ENCODE data around the gene HOMER2. TPM values are rescaled to one million over a fixed set of nuclear protein-coding genes. Genes with fewer than 3 reads are reported as not detected.

Gene HOMER2
- total RNA-seq, 1 donor from 2014 or later: 21.0 TPM

DNA sequence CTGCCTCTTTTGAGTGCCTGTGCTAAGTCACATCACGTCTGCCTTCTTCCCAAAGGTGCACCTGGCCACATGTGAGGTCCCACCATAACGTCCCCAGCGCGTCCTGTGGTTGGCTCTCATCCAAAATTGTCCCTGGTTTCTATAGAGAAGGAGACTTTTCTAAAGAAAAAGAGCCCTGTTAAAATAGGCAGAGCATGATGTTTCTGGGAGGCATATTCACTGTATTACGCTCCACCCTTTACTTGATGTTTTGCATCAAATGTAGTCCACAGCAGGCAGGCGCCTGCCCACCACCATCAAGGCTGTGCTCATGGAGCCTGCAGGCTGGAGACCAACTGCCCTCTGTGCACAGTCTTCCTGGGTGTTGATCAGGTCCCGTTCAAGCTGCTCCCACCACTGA lies 106.8 kb downstream of the HOMER2 start:
- DNase-seq (ENCODE audit: low spot score, unreplicated experiment): no peak
- no peak overlapping the region for H3K4me3 Mint-ChIP-seq (ENCODE audit: low read depth)
- peaks cover 9% of the 10 kb centered on the region for H3K4me1 Mint-ChIP-seq (ENCODE audit: low read depth)
- TF ChIP-seq, protein P1, sequence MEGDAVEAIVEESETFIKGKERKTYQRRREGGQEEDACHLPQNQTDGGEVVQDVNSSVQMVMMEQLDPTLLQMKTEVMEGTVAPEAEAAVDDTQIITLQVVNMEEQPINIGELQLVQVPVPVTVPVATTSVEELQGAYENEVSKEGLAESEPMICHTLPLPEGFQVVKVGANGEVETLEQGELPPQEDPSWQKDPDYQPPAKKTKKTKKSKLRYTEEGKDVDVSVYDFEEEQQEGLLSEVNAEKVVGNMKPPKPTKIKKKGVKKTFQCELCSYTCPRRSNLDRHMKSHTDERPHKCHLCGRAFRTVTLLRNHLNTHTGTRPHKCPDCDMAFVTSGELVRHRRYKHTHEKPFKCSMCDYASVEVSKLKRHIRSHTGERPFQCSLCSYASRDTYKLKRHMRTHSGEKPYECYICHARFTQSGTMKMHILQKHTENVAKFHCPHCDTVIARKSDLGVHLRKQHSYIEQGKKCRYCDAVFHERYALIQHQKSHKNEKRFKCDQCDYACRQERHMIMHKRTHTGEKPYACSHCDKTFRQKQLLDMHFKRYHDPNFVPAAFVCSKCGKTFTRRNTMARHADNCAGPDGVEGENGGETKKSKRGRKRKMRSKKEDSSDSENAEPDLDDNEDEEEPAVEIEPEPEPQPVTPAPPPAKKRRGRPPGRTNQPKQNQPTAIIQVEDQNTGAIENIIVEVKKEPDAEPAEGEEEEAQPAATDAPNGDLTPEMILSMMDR (IDR thresholded peaks at IDR 0.05; ENCODE audit: unreplicated experiment): no peak
- no peaks in the 10 kb centered on the region for H3K27me3 Mint-ChIP-seq
- H3K36me3 Mint-ChIP-seq (ENCODE audit: insufficient read depth): peaks cover 7% of the 10 kb centered on the region
- no peak overlapping the region for H3K27ac Mint-ChIP-seq
- no peaks in the 10 kb centered on the region for H3K9me3 Mint-ChIP-seq (ENCODE audit: low read depth)

DNA sequence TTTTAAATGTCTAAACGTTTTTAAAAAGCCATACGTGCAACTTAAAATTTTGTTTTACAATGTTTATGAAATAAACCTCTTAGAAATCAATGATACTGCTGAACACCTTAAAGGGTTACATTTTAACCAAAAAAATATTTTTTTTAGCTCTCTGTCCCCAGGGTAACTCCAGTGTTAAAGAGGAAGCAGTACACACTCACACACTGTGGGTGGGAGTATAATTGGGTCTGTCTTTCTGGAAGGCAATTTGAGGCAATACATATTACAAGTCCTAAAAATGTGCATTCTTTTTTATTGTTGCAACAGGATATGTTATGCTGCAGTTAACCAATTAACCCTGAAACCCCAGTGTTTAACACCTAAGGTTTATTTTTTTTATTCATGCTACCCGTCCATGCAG lies 109.0 kb downstream of the HOMER2 start:
- H3K27ac Mint-ChIP-seq: no peak overlapping the region
- TF ChIP-seq, protein P1 (IDR thresholded peaks at IDR 0.05; ENCODE audit: unreplicated experiment): no peak
- no peaks in the 10 kb centered on the region for H3K27me3 Mint-ChIP-seq
- peaks cover 10% of the 10 kb centered on the region for H3K36me3 Mint-ChIP-seq (ENCODE audit: insufficient read depth)
- H3K4me3 Mint-ChIP-seq (ENCODE audit: low read depth): no peak overlapping the region
- no peaks in the 10 kb centered on the region for H3K4me1 Mint-ChIP-seq (ENCODE audit: low read depth)
- no peak for DNase-seq (ENCODE audit: low spot score, unreplicated experiment)
- H3K9me3 Mint-ChIP-seq (ENCODE audit: low read depth): peaks cover 2% of the 10 kb centered on the region

DNA sequence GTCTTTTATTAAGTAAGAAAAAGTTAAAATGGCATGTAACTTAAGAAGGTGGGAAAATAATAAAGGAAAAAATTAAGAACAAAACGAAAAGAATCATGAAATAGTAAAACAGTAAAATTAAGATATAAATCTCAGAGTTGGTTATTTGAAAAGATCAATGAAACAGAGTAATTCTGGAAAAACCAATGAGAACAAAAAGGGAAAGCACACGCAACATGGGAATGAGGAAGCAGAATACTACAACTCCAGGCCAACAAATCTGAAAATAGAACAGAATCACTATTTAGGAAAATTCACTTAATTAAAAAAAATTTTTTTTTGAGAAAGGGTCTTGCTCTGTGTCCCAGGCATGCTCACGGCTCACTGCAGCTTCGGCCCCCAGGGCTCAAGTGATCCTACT lies 112.4 kb downstream of the HOMER2 start:
- TF ChIP-seq, protein P1 (IDR thresholded peaks at IDR 0.05; ENCODE audit: unreplicated experiment): no peak
- DNase-seq (ENCODE audit: low spot score, unreplicated experiment): no peak
- Mint-ChIP-seq H3K4me3 (ENCODE audit: low read depth) (no peak overlapping the region), H3K36me3 (ENCODE audit: insufficient read depth) (peaks cover 35% of the 10 kb centered on the region), H3K4me1 (ENCODE audit: low read depth) (no peaks in the 10 kb centered on the region), H3K27me3 (no peaks in the 10 kb centered on the region), H3K9me3 (ENCODE audit: low read depth) (peaks cover 2% of the 10 kb centered on the region), H3K27ac (no peak overlapping the region)

DNA sequence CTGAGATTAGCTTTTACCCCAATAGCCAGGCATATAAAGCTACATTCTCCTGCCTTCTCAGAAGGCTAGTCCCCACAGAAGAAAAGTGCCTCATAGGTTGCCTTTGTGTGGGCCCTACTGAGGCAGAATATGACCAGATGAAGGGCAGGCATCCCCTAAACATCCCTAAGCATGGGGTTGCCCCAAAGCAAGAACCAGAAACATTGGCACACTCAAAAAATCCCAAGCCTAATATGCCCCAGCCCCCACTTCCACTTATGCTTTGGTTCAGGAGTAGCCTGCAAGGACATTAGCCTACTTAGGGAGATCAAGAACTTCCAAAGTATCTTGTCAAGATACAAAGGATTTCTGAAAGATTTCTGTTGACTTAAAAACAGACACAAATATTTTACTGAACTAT lies 113.4 kb downstream of the HOMER2 start:
- DNase-seq (ENCODE audit: low spot score, unreplicated experiment): no peak
- Mint-ChIP-seq H3K27ac (no peak overlapping the region), H3K4me3 (ENCODE audit: low read depth) (no peak overlapping the region), H3K4me1 (ENCODE audit: low read depth) (no peaks in the 10 kb centered on the region), H3K36me3 (ENCODE audit: insufficient read depth) (peaks cover 37% of the 10 kb centered on the region), H3K27me3 (no peaks in the 10 kb centered on the region), H3K9me3 (ENCODE audit: low read depth) (peaks cover 2% of the 10 kb centered on the region)
- TF ChIP-seq, protein P1 (IDR thresholded peaks at IDR 0.05; ENCODE audit: unreplicated experiment): no peak

DNA sequence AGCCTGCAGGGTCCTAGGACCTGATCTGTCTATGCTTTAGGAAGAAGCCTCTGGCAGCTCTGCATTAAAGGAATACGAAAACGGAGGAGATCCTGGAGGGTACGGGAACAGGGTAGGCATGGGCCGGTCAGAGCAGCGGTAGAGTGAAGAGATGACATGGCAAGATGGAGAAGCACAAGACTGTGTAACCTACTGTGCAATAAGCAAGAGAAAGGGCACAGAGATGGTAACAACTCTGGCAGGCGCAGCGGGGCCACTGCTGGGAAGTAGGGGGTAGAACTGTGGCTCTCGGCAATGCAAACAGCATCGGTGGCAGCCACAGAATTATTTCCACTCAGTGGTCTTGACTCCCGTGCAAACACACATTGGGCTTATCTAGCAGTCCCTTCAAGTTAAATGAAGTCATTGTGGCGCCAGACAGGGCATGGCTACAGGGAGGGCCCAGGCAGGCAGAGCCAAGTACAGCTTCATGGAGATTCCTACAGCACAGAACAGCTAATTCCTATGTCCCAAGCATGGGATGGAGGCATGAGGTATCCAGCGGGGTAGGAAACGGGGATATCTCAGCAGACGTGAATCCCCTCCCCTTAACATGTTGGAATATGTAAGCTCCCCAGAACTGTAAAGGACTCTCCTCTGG lies 114.3 kb downstream of the HOMER2 start:
- H3K9me3 Mint-ChIP-seq (ENCODE audit: low read depth): peaks cover 2% of the 10 kb centered on the region
- no peaks in the 10 kb centered on the region for H3K27me3 Mint-ChIP-seq
- TF ChIP-seq, protein P1 (IDR thresholded peaks at IDR 0.05; ENCODE audit: unreplicated experiment): no peak

More for the DNA sequence above, 114.3 kb downstream of the HOMER2 start:
- H3K36me3 Mint-ChIP-seq (ENCODE audit: insufficient read depth): peaks cover 40% of the 10 kb centered on the region
- DNase-seq (ENCODE audit: low spot score, unreplicated experiment): no peak
- no peak overlapping the region for H3K4me3 Mint-ChIP-seq (ENCODE audit: low read depth)
- no peak overlapping the region for H3K27ac Mint-ChIP-seq
- no peaks in the 10 kb centered on the region for H3K4me1 Mint-ChIP-seq (ENCODE audit: low read depth)
